Natural killer cell (primary cell): ENCODE data around the gene GRID2. TPM values are rescaled to one million over a fixed set of nuclear protein-coding genes. Genes with fewer than 3 reads are reported as not detected.

ENCODE experiments used
- ATAC-seq, 3 donors: fragments of 150-1000 bp in 2 of 3; fragments of 200-7000 bp in 1 of 3; cut with Tn5 transposase; 1 replicate in 1 of 3; 2 replicates in 2 of 3; pipeline ENCODE4 v1.10.0; 2021; ENCODE audit warnings: mild to moderate bottlenecking in 2 of 3, moderate library complexity in 2 of 3
- DNase-seq, 2 donors: peaks; one replicate each; pipeline versions ENCODE4 v3.0.0 to v3.0.0-alpha.2; 2013 to 2021; ENCODE audit warnings: mixed read lengths in 1 of 2
- H3K27ac ChIP-seq: one replicate; pipeline ENCODE4 v1.5.1; 2013; ENCODE audit warnings: mild to moderate bottlenecking, low read length
- H3K27me3 ChIP-seq: one replicate; pipeline ENCODE4 v1.6.1; 2013; ENCODE audit warnings: low read length; ENCODE audit not compliant: control insufficient read depth, insufficient read depth
- H3K36me3 ChIP-seq: one replicate; pipeline ENCODE4 v1.6.1; 2013; ENCODE audit warnings: low read length; ENCODE audit not compliant: control insufficient read depth, insufficient read depth
- H3K4me1 ChIP-seq: one replicate; pipeline ENCODE4 v1.6.1; 2013; ENCODE audit warnings: low read length; ENCODE audit not compliant: control insufficient read depth, insufficient read depth
- H3K4me3 ChIP-seq: one replicate; pipeline ENCODE4 v1.5.1; 2013; ENCODE audit warnings: low read length
- H3K9me3 ChIP-seq: one replicate; pipeline ENCODE4 v1.6.1; 2013; ENCODE audit warnings: low read length; ENCODE audit not compliant: control insufficient read depth, insufficient read depth
- H3K27ac Mint-ChIP-seq, 2 donors: one replicate each; pipeline ENCODE4 v1.8.0; 2022; ENCODE audit warnings: mild to moderate bottlenecking in 2 of 2, mixed read lengths in 2 of 2, moderate library complexity in 1 of 2
- H3K27me3 Mint-ChIP-seq, 2 donors: one replicate each; pipeline ENCODE4 v1.8.0; 2022; ENCODE audit warnings: low read depth in 2 of 2, mixed read lengths in 2 of 2
- H3K36me3 Mint-ChIP-seq: one replicate; pipeline ENCODE4 v1.8.0; 2022; ENCODE audit warnings: mixed read lengths
- H3K4me1 Mint-ChIP-seq, 2 donors: one replicate each; pipeline ENCODE4 v1.8.0; 2022; ENCODE audit warnings: mixed read lengths in 2 of 2
- H3K4me3 Mint-ChIP-seq: one replicate; pipeline ENCODE4 v1.8.0; 2022; ENCODE audit warnings: mild to moderate bottlenecking, moderate library complexity, mixed read lengths
- H3K9me3 Mint-ChIP-seq, 2 donors: one replicate each; pipeline ENCODE4 v1.8.0; 2022; ENCODE audit warnings: mixed read lengths in 2 of 2
- CTCF ChIP-seq: fragments of 200-600 bp; IDR thresholded peaks from one replicate; pipeline ENCODE4 v1.8.0; 2022; ENCODE audit warnings: antibody characterized with exemption
- WGBS: methylation state at CpG from one replicate; pipeline ENCODE4 v1.1.7; 2013; ENCODE audit warnings: missing lambda C conversion rate; ENCODE audit not compliant: insufficient coverage; 5-methylcytosine and 5-hydroxymethylcytosine counted together
- intact Hi-C: fragments of 100-400 bp; cut with micrococcal nuclease; formaldehyde crosslinking; loops from one replicate; pipeline ENCODE4 v1.14.2; 2022
- total RNA-seq, 4 donors: library from RNA; stranded (reverse); fragments of 120-200 nt in 1 of 4; gene quantifications; one replicate each; pipeline versions ENCODE4 v1.2.3 to v1.2.4, GENCODE V29; 2013 to 2022

The GRID2 gene
- total RNA-seq, 3 donors from 2014 or later (not counting 1 experiment from before 2014, with no cell fraction given), result not detected

- 84% methylated on average over 2 of the region's 3 CpGs for WGBS
- Histone ChIP-seq H3K4me1 (no peaks in the 10 kb centered on the region), H3K36me3 (no peaks in the 10 kb centered on the region), H3K27me3 (no peaks in the 10 kb centered on the region), H3K27ac (no peak overlapping the region), H3K9me3 (no peaks in the 10 kb centered on the region), H3K4me3 (no peak overlapping the region)
- Mint-ChIP-seq H3K36me3 (peaks cover 7% of the 10 kb centered on the region), H3K4me1 (no peaks in the 10 kb centered on the region), H3K4me3 (no peak overlapping the region), H3K27me3 (no peaks in the 10 kb centered on the region), H3K9me3 (peaks cover 17 to 33% of the 10 kb centered on the region in 2 donors), H3K27ac (no peak overlapping the region)
- no peak for DNase-seq
- ATAC-seq, result no peak
- no peak for TF ChIP-seq CTCF
- intact Hi-C loops, result no loop called here
Observed at GRCh38 chr4:93030670-93031069, 726.9 kb downstream of the GRID2 start.

GRCh38 chr4:93031431-93032098 lies 727.8 kb downstream of the GRID2 start:
- WGBS, result 65% methylated on average over 2 of the region's 2 CpGs
- Mint-ChIP-seq H3K36me3 (peaks cover 7% of the 10 kb centered on the region), H3K4me1 (no peaks in the 10 kb centered on the region), H3K4me3 (no peak overlapping the region), H3K9me3 (peaks cover 17 to 33% of the 10 kb centered on the region in 2 donors), H3K27ac (no peak overlapping the region), H3K27me3 (no peaks in the 10 kb centered on the region)
- ATAC-seq (no peak), DNase-seq (no peak)
- Histone ChIP-seq H3K4me3 (no peak overlapping the region), H3K9me3 (no peaks in the 10 kb centered on the region), H3K36me3 (no peaks in the 10 kb centered on the region), H3K27me3 (no peaks in the 10 kb centered on the region), H3K27ac (no peak overlapping the region), H3K4me1 (no peaks in the 10 kb centered on the region)
- no peak for TF ChIP-seq CTCF
- intact Hi-C loops, result no loop called here

GRCh38 chr4:93042746-93043145 lies 739.0 kb downstream of the GRID2 start:
- no peak for TF ChIP-seq CTCF
- Histone ChIP-seq H3K27me3 (no peaks in the 10 kb centered on the region), H3K4me1 (no peaks in the 10 kb centered on the region), H3K27ac (no peak overlapping the region), H3K9me3 (no peaks in the 10 kb centered on the region), H3K4me3 (no peak overlapping the region), H3K36me3 (no peaks in the 10 kb centered on the region)
- ATAC-seq (no peak), DNase-seq (no peak)
- H3K36me3 Mint-ChIP-seq, result no peaks in the 10 kb centered on the region
- no peak overlapping the region for H3K4me3 Mint-ChIP-seq
- H3K27ac Mint-ChIP-seq, result no peak overlapping the region
- H3K27me3 Mint-ChIP-seq, result no peaks in the 10 kb centered on the region
- H3K4me1 Mint-ChIP-seq, result no peaks in the 10 kb centered on the region
- peaks cover 14% of the 10 kb centered on the region in 2 donors for H3K9me3 Mint-ChIP-seq
- intact Hi-C loops, result no loop called here

GRCh38 chr4:93053140-93053539 lies 749.4 kb downstream of the GRID2 start:
- 86% methylated on average over 5 of the region's 6 CpGs for WGBS
- no peaks in the 10 kb centered on the region for H3K4me1 Mint-ChIP-seq

More at GRCh38 chr4:93053140-93053539, 749.4 kb downstream of the GRID2 start:
- intact Hi-C loops, result no loop called here
- no peaks in the 10 kb centered on the region for H3K27me3 ChIP-seq
- H3K36me3 ChIP-seq, result no peaks in the 10 kb centered on the region
- no peaks in the 10 kb centered on the region for H3K9me3 ChIP-seq
- no peak for DNase-seq
- ATAC-seq, result no peak
- no peak overlapping the region for H3K4me3 ChIP-seq
- no peak overlapping the region for H3K27ac ChIP-seq
- Mint-ChIP-seq H3K36me3 (no peaks in the 10 kb centered on the region), H3K9me3 (peaks cover 2 to 3% of the 10 kb centered on the region in 2 donors), H3K4me3 (no peak overlapping the region), H3K27ac (no peak overlapping the region), H3K27me3 (no peaks in the 10 kb centered on the region)
- H3K4me1 ChIP-seq, result no peaks in the 10 kb centered on the region
- TF ChIP-seq CTCF, result no peak
